A172 (cell line): ENCODE results near the gene ALPK3. TPM values are rescaled to one million over a fixed set of nuclear protein-coding genes. Genes with fewer than 3 reads are reported as not detected.

ENCODE experiments used
- DNase-seq: peaks from one replicate; pipeline ENCODE4 v3.0.0-alpha.2; 2015; ENCODE audit warnings: low spot score
- total RNA-seq: library from RNA; depleted of rRNA; stranded (reverse); fragments of >200 nt; shearing (Covaris generic); gene quantifications from 2 replicates; pipeline ENCODE4 v1.2.3, GENCODE V29; 2014

The ALPK3 gene
- total RNA-seq, 1 experiment from 2014 or later = 0.12 TPM

GRCh38 chr15:84797212-84797611 is 19.9 kb upstream of the ALPK3 start:
- no peak for DNase-seq

- no peak for DNase-seq
Measured at GRCh38 chr15:84797801-84798200, 19.4 kb upstream of the ALPK3 start.

GRCh38 chr15:84798436-84798946 is 18.7 kb upstream of the ALPK3 start:
- DNase-seq = no peak

GRCh38 chr15:84799511-84800187 is 17.5 kb upstream of the ALPK3 start:
- DNase-seq = no peak

- DNase-seq = no peak
Measured at GRCh38 chr15:84800365-84800806, 16.8 kb upstream of the ALPK3 start.

- no peak for DNase-seq
Measured at GRCh38 chr15:84804005-84804900, 12.9 kb upstream of the ALPK3 start.

- no peak for DNase-seq
Measured at GRCh38 chr15:84805221-84805620, 11.9 kb upstream of the ALPK3 start.

GRCh38 chr15:84807228-84807627 is 9.9 kb upstream of the ALPK3 start:
- DNase-seq = no peak

GRCh38 chr15:84810073-84810840 is 6.9 kb upstream of the ALPK3 start:
- DNase-seq = no peak

- DNase-seq = no peak
Measured at GRCh38 chr15:84811151-84811550, 6.0 kb upstream of the ALPK3 start.

- DNase-seq = no peak
Measured at GRCh38 chr15:84811828-84812227, 5.3 kb upstream of the ALPK3 start.

GRCh38 chr15:84812842-84813241 is 4.3 kb upstream of the ALPK3 start:
- no peak for DNase-seq

GRCh38 chr15:84813435-84813834 is 3.7 kb upstream of the ALPK3 start:
- DNase-seq = no peak

GRCh38 chr15:84813931-84814330 is 3.2 kb upstream of the ALPK3 start:
- DNase-seq = no peak

GRCh38 chr15:84814916-84815315 is 2.2 kb upstream of the ALPK3 start:
- no peak for DNase-seq

GRCh38 chr15:84817466-84818081 is 418 bp downstream of the ALPK3 start:
- no peak for DNase-seq

GRCh38 chr15:84818261-84819131 is 1.3 kb downstream of the ALPK3 start:
- no peak for DNase-seq

GRCh38 chr15:84819291-84819768 is 2.2 kb downstream of the ALPK3 start:
- DNase-seq = no peak

GRCh38 chr15:84819791-84820190 is 2.6 kb downstream of the ALPK3 start:
- no peak for DNase-seq

GRCh38 chr15:84821501-84822021 is 4.4 kb downstream of the ALPK3 start:
- DNase-seq = no peak
